ENCODE results near the gene AMY2A.
"Not testable (repeated sequence)": the region's sequence is repeated elsewhere in the genome, so short reads cannot be mapped to it uniquely, and the experiment has no call there.

AMY2A gene

GRCh38 chr1:103616994-103617477, at the start of gene AMY2A:
TSS of gene AMY2A (plus strand) at chr1:103617427. CDS start at chr1:103617441, 14 bp downstream.
- H3K4me3 Mint-ChIP-seq; H3K27ac Mint-ChIP-seq; intact Hi-C loops (cut with micrococcal nuclease); H3K36me3 Mint-ChIP-seq (ENCODE audit: low read depth); H3K27me3 Mint-ChIP-seq; H3K4me1 Mint-ChIP-seq (ENCODE audit: low read depth): not testable (repeated sequence)
- H3K9me3 Mint-ChIP-seq: peaks cover 10% of the 10 kb centered on the region

- no peak overlapping the region for H3K27ac Mint-ChIP-seq
- intact Hi-C loops (cut with micrococcal nuclease): no loop called here
- peaks cover 4% of the 10 kb centered on the region for H3K9me3 Mint-ChIP-seq
- H3K4me1 Mint-ChIP-seq (ENCODE audit: low read depth): peaks cover 5% of the 10 kb centered on the region
- no peak overlapping the region for H3K4me3 Mint-ChIP-seq
- peaks cover 14% of the 10 kb centered on the region for H3K36me3 Mint-ChIP-seq (ENCODE audit: low read depth)
- H3K27me3 Mint-ChIP-seq: no peaks in the 10 kb centered on the region
Observed at GRCh38 chr1:103569493-103569892, 47.7 kb upstream of the AMY2A start.

GRCh38 chr1:103571289-103571688, 45.9 kb upstream of the AMY2A start, which contains the start of gene AMY2B:
TSS of gene AMY2B (plus strand) at chr1:103571589. CDS start at chr1:103571603, 14 bp downstream.
- H3K27ac Mint-ChIP-seq; H3K4me1 Mint-ChIP-seq (ENCODE audit: low read depth); H3K4me3 Mint-ChIP-seq; H3K9me3 Mint-ChIP-seq; intact Hi-C loops (cut with micrococcal nuclease); H3K27me3 Mint-ChIP-seq: not testable (repeated sequence)
- peaks cover 14% of the 10 kb centered on the region for H3K36me3 Mint-ChIP-seq (ENCODE audit: low read depth)

- Mint-ChIP-seq H3K27me3 (no peaks in the 10 kb centered on the region), H3K9me3 (no peaks in the 10 kb centered on the region), H3K4me3 (no peak overlapping the region), H3K27ac (no peak overlapping the region), H3K4me1 (ENCODE audit: low read depth) (no peaks in the 10 kb centered on the region), H3K36me3 (ENCODE audit: low read depth) (no peaks in the 10 kb centered on the region)
- intact Hi-C loops (cut with micrococcal nuclease): no loop called here
Observed at GRCh38 chr1:103576065-103576464, 41.2 kb upstream of the AMY2A start.

- H3K4me3 Mint-ChIP-seq; H3K9me3 Mint-ChIP-seq; H3K4me1 Mint-ChIP-seq (ENCODE audit: low read depth); H3K36me3 Mint-ChIP-seq (ENCODE audit: low read depth); H3K27ac Mint-ChIP-seq; H3K27me3 Mint-ChIP-seq; intact Hi-C loops (cut with micrococcal nuclease): not testable (repeated sequence)
Observed at GRCh38 chr1:103576784-103577183, 40.4 kb upstream of the AMY2A start.

GRCh38 chr1:103582464-103582863, 34.8 kb upstream of the AMY2A start:
- no peaks in the 10 kb centered on the region for H3K36me3 Mint-ChIP-seq (ENCODE audit: low read depth)
- H3K4me1 Mint-ChIP-seq (ENCODE audit: low read depth): no peaks in the 10 kb centered on the region
- no peak overlapping the region for H3K4me3 Mint-ChIP-seq
- intact Hi-C loops (cut with micrococcal nuclease): no loop called here
- H3K27me3 Mint-ChIP-seq: no peaks in the 10 kb centered on the region
- H3K27ac Mint-ChIP-seq: no peak overlapping the region
- peaks cover 9% of the 10 kb centered on the region for H3K9me3 Mint-ChIP-seq

GRCh38 chr1:103583887-103584286, 33.3 kb upstream of the AMY2A start:
- H3K9me3 Mint-ChIP-seq: peaks cover 23% of the 10 kb centered on the region
- intact Hi-C loops (cut with micrococcal nuclease): no loop called here

GRCh38 chr1:103584537-103584936, 32.7 kb upstream of the AMY2A start:
- Mint-ChIP-seq H3K27ac (no peak overlapping the region), H3K4me1 (ENCODE audit: low read depth) (no peaks in the 10 kb centered on the region), H3K9me3 (peaks cover 30% of the 10 kb centered on the region), H3K27me3 (no peaks in the 10 kb centered on the region), H3K36me3 (ENCODE audit: low read depth) (no peaks in the 10 kb centered on the region), H3K4me3 (no peak overlapping the region)
- intact Hi-C loops (cut with micrococcal nuclease): no loop called here

More at GRCh38 chr1:103583887-103584286, 33.3 kb upstream of the AMY2A start:
- Mint-ChIP-seq H3K27me3 (no peaks in the 10 kb centered on the region), H3K4me1 (ENCODE audit: low read depth) (no peaks in the 10 kb centered on the region), H3K4me3 (no peak overlapping the region), H3K36me3 (ENCODE audit: low read depth) (no peaks in the 10 kb centered on the region), H3K27ac (no peak overlapping the region)

GRCh38 chr1:103602740-103603139, 14.5 kb upstream of the AMY2A start:
- intact Hi-C loops (cut with micrococcal nuclease); H3K9me3 Mint-ChIP-seq; H3K27me3 Mint-ChIP-seq; H3K4me3 Mint-ChIP-seq; H3K4me1 Mint-ChIP-seq (ENCODE audit: low read depth); H3K36me3 Mint-ChIP-seq (ENCODE audit: low read depth); H3K27ac Mint-ChIP-seq: not testable (repeated sequence)

GRCh38 chr1:103616362-103616761, 865 bp upstream of the AMY2A start:
- H3K4me1 Mint-ChIP-seq (ENCODE audit: low read depth): no peaks in the 10 kb centered on the region
- peaks cover 14% of the 10 kb centered on the region for H3K9me3 Mint-ChIP-seq
- no peaks in the 10 kb centered on the region for H3K36me3 Mint-ChIP-seq (ENCODE audit: low read depth)
- intact Hi-C loops (cut with micrococcal nuclease): no loop called here
- no peaks in the 10 kb centered on the region for H3K27me3 Mint-ChIP-seq
- no peak overlapping the region for H3K4me3 Mint-ChIP-seq
- no peak overlapping the region for H3K27ac Mint-ChIP-seq

GRCh38 chr1:103627436-103627835, 10.2 kb downstream of the AMY2A start:
- H3K9me3 Mint-ChIP-seq; H3K36me3 Mint-ChIP-seq (ENCODE audit: low read depth); H3K4me3 Mint-ChIP-seq; H3K27me3 Mint-ChIP-seq; intact Hi-C loops (cut with micrococcal nuclease); H3K27ac Mint-ChIP-seq; H3K4me1 Mint-ChIP-seq (ENCODE audit: low read depth): not testable (repeated sequence)

- H3K4me3 Mint-ChIP-seq; H3K9me3 Mint-ChIP-seq; H3K27ac Mint-ChIP-seq; H3K36me3 Mint-ChIP-seq (ENCODE audit: low read depth); intact Hi-C loops (cut with micrococcal nuclease); H3K27me3 Mint-ChIP-seq; H3K4me1 Mint-ChIP-seq (ENCODE audit: low read depth): not testable (repeated sequence)
Observed at GRCh38 chr1:103641194-103641593, 24.0 kb downstream of the AMY2A start.

- H3K36me3 Mint-ChIP-seq (ENCODE audit: low read depth); H3K4me1 Mint-ChIP-seq (ENCODE audit: low read depth); H3K4me3 Mint-ChIP-seq; intact Hi-C loops (cut with micrococcal nuclease); H3K27me3 Mint-ChIP-seq; H3K9me3 Mint-ChIP-seq; H3K27ac Mint-ChIP-seq: not testable (repeated sequence)
Observed at GRCh38 chr1:103643908-103644307, 26.7 kb downstream of the AMY2A start.

- H3K36me3 Mint-ChIP-seq (ENCODE audit: low read depth); H3K4me3 Mint-ChIP-seq; intact Hi-C loops (cut with micrococcal nuclease); H3K4me1 Mint-ChIP-seq (ENCODE audit: low read depth); H3K27me3 Mint-ChIP-seq; H3K27ac Mint-ChIP-seq; H3K9me3 Mint-ChIP-seq: not testable (repeated sequence)
Observed at GRCh38 chr1:103650305-103650704, 33.1 kb downstream of the AMY2A start.

GRCh38 chr1:103650889-103651288, 33.7 kb downstream of the AMY2A start:
- H3K4me3 Mint-ChIP-seq; H3K27me3 Mint-ChIP-seq; H3K4me1 Mint-ChIP-seq (ENCODE audit: low read depth); H3K36me3 Mint-ChIP-seq (ENCODE audit: low read depth); H3K9me3 Mint-ChIP-seq; H3K27ac Mint-ChIP-seq; intact Hi-C loops (cut with micrococcal nuclease): not testable (repeated sequence)
